ENCODE results near the gene PLCD3.
"Not testable (repeated sequence)": the region's sequence is repeated elsewhere in the genome, so short reads cannot be mapped to it uniquely, and the experiment has no call there.

PLCD3 gene

DNA sequence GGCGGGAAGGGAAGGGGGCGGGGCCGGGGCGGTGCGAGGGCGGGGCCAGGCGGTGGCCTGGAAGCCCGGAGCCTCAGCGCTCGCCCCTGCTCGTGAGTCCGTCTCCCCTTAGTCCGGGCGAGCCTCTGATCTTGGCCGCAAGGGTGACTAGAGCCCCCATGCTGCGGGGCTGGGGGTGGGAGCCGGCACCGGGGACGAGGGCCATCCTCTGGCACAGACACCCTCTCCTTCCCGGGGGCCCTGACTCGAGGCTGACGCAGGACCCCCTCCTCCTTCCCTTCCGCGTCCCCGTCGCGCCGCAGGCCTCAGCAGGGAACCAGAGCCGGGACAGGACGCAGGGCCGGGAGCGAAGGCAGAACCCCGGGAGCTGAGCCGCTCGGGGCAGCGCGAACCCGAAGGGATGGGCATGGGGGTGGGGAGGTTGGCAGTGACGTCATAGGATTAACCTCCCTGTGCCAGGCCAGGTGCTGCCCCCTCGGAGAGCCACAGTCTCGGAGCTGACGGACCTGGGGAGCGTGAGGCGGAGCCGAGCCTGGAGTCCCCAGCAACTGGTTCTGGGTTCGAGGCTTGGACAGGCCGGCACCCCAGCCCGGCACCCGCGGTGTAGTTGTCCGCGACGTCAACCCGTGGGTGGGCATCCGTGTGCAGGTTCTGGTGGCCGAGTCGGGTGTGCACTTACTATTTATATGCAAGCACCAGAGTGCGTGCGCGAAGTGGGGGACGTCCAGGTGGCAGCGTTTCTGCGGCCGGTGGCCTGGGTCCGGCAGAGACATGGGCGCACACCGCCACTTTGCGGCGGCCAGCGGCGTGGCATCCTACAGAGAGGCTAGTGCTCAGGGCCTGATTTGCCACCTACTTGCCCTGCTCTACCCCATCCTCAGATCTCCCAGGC is 503 bp upstream of the PLCD3 start:
- peak; percentile 85 for DNase-seq (ENCODE audit: low spot score)

- DNase-seq (ENCODE audit: low spot score), result no peak
Observed at GRCh38 chr17:45131616-45132319, 547 bp downstream of the PLCD3 start.

DNA sequence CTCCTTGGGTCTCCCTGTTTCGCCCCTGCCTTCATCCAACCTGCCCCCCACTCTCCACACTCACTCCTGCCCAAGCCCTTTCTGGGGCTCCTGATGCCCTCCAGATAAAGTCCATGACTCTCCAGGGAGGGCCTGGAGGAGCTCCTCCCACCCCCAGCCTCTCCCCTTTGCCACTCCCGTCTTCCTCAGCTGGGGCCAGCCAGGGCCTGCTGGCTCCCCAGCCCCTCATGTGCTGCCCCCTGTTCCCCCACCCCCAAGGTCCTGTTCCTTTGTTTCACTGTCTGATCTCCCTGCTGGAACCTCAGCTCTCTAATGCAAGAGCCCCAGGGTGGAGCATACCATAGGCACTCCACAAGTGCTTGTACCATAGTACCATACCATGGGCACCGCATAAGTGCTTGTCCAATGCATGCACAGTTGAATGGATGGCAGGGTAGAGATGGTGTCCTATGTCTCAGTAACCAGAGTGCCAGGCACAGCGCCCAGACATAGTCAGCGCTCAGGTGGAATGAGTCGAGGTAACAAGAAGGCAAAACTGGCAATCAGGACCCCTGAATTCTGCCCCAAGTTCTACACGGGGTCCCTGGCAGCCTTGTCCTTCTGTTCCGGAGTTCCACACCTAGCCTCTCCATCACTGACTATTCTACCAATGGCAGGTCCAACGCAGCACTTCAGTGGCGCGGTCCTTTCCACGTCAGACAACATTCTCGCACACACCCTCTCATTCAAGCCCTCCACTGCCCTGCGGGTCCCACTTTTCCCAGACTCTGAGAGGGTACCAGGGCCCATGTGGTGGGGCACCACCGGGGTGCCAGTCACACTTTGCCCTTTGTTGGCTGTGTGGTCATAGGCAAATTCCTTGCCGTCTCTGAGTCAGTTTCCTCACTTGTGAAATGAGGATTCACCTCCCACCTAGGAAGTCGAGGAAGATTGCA is 1.4 kb downstream of the PLCD3 start:
- no peak for DNase-seq (ENCODE audit: low spot score)

DNA sequence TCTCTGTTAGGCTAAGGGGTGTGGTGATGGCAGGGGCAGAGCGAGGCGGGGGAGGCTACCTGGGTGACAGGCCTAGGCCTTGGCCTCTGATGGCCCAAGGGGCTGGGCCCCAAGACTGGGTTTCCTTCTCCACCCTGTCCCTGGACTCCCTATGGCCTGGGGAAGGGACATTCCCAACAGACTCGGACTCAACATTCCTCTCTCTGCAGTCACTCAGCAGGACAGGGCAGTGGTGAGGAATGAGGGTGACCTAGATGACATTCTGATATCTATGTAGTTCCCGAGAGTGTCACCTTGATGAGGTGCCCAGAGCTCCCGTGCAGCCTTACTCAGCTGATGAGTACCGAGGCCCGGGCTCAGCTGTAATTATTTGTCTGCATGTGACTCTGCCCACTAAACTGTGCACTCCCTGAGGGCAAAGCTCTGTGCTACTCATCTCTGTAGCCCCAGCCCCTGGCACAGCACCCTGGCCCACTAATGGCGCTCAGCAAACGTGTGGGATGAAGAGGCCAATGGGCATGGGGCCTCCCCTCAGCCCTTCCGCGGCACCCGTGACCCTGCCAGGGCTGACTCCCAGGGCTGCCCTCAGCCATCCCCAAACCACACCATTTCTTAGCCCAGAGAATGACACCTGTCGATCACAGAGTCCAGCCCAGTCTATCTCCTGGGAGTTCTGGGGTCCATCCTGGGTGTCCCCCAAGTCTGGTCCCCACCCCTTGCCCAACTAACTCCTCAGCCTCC is 2.2 kb downstream of the PLCD3 start:
- DNase-seq (ENCODE audit: low spot score), result no peak

- no peak for DNase-seq (ENCODE audit: low spot score)
Observed at GRCh38 chr17:45129426-45129939, 2.8 kb downstream of the PLCD3 start.

DNA sequence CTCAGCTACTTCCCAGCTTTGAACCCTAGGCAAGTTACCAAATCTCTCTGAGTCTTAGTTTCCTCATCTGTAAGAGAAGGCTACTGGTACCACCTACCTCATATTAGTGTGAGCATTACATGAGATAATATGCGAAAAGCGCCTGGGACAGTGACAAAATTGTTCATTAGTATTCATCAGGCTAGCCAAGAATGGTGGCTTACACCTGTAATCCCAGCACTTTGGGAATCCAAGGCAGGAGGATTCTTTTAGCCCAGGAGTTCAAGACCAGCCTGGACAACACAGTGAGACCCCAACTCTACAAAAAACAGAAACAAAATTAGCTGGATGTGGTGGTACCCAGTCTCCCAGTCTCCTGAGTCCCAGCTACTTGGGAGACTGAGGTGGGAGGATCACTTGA is 3.3 kb downstream of the PLCD3 start:
- no peak for DNase-seq (ENCODE audit: low spot score)

DNA sequence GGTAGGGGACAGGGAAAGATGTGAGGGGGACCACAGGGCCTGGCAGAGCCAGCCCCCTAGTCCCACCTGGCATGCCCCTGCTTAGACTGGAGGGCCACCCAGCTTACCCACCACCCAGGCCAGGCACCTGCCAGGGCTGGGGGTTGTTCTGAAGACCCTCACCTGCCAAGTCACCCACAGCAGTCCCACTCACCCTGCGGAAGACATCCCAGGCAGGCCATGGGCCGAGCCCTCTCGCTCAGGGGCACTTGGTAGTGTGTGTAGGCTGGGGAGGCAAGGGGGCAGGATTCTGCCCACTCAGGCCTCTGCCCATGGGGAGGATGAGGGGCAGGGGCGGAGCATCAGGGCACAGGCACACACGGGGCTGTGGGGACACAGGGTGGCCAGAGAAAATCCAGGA is 4.0 kb downstream of the PLCD3 start:
- DNase-seq (ENCODE audit: low spot score), result no peak

DNA sequence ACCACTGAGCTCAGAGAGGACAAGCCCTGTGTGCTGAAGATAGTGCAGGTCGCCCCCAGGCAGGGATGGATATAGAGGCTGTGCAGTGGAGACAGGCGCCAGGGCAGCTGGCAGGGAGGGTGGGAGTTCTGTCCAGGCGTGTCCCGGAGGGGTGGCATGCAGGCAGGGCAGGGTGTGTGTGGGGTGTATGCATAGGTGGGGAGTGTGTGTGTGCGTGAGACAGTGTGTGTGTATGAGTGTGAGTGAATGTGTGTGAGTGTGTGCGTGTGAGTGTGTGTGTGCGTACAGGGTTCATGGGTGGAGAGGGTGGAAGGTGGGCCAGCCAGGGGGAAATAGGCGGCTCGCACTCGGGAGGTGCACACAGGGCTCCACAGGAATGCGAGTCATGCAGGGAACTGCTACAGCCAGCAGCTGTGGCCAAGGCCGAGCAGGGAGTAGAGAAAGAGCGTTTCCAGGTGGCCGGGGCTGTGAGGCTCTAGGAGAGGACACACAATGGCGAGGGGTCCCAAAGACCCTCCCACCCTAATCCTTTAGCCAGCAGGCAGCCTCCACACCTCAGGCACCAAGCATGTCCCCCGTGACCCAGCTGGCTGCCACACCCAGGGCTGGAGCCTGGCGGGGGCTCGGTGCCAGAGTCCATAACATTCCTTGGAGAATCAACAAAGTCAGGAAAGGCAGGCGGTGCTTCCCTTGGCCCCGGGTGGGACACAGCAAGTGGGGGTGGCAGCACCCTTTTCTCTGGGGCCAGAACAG is 4.6 kb downstream of the PLCD3 start:
- DNase-seq (ENCODE audit: low spot score), result no peak

DNA sequence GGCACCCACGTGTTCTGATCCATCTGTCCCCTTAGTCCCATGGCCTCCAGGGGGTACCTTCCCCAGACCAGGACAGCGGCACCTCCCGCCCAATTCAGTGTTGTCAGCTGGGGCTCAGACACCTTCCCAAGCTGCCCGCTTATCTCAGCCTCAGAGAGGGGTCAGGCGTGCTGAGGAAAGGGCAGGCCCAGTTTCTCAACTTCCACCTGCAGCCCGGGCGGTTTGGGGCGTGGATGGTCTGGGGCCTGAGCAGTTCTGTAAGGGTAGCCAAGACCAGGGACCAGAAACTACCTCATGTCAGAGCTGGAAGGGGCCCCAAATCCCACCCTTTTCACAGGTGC is 5.1 kb downstream of the PLCD3 start:
- DNase-seq (ENCODE audit: low spot score), result no peak

- DNase-seq (ENCODE audit: low spot score), result no peak
Observed at GRCh38 chr17:45125509-45125908, 6.8 kb downstream of the PLCD3 start.

DNA sequence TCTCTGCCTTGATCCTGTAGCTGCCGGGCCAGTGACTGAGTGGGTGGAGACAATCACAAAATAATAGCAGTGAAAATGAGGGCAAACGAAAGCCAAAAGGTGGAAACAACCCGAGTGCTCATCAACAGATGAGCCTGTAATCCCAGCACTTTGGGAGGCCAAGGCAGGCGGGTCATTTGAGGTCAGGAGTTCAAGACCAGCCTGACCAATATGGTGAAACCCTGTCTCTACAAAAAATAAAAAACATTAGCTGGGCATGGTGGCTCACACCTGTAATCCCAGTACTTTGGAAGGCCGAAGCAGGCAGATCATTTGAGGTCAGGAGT is 7.6 kb downstream of the PLCD3 start:
- not testable (repeated sequence) for DNase-seq (ENCODE audit: low spot score)

GRCh38 chr17:45123930-45124796 is 8.2 kb downstream of the PLCD3 start:
- peak; percentile 89 for DNase-seq (ENCODE audit: low spot score)

GRCh38 chr17:45123076-45123770 is 9.1 kb downstream of the PLCD3 start:
- DNase-seq (ENCODE audit: low spot score), result no peak

DNA sequence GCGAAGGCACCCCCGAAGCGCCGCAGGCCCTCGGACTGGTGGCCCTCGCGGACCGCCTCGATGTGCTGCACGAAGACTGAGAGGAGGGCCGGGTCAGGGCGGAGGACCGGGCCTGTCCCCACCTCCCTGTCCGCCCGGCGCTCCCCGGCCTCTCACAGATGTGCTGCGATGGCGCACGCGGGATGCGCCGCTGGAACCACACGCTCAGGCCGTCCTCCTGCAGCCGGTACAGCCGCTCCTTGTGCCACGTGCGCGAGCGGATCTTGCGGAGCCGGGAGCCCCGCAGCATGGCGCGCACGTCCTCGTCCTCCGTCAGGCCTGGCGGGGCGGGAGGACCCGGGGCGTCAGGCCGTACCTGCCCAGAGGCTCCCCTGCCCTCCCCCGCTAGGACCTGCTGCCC is 11.3 kb downstream of the PLCD3 start:
- no peak for DNase-seq (ENCODE audit: low spot score)

DNA sequence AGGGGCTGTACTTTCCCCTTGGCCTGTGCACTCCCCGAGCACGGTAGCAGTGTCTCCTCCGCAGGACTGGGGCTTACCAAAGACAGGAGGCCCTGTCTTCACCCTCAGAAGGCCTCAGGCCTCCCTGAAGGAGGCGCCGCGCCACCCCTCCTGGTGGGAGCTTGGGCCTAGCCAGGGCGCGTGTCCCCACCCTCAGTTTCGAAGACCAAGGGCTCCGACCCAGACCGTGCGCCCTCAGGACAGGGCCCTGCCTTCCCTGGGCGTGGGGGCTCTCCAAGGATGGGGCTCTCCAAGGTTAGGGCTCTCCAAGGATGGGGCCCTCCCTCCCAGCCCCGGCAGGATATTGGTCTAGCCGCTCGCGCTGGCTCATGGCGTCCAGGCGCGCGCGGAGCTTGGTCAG is 11.8 kb downstream of the PLCD3 start:
- DNase-seq (ENCODE audit: low spot score), result no peak

GRCh38 chr17:45119964-45120363 is 12.4 kb downstream of the PLCD3 start:
- no peak for DNase-seq (ENCODE audit: low spot score)

GRCh38 chr17:45118691-45119090 is 13.6 kb downstream of the PLCD3 start:
- DNase-seq (ENCODE audit: low spot score), result no peak

DNA sequence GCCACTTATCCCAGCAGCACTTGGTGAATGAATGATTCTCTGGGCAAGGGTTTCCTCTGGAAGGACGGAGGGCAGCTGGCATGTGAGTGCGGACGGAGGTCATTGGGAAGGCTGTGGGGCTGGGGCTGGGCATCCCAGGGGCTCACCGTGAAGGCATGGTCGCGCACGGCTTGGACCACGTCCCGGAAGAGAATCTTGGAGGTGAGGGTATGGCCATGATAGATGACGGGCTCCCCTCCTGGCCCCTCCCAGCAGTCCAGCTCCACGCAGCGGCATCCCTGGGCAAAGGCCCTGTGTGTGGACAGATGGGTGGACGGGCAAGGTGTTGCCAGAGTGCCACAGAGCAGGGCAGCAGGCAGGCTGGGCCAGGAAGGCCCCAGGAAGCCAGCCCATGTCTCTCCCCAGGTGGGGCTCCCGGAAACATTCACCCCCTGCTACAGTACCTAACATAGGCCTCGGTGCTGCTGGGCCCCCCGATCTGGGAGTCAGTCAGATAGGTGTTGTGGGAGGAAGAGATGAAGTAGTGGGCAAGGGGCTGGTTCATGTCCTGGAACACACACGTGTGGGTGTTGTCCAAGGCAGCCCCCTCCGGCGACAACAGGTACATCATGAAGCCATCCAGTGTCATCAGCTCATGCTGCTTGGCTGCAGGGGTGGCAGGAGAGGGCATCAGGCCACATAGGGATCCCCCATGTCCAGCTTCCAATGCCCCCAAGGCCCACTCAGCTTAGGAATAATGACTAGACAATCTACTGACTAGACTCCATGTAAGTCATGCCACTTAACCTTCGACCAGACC is 14.3 kb downstream of the PLCD3 start:
- DNase-seq (ENCODE audit: low spot score), result no peak

- no peak for DNase-seq (ENCODE audit: low spot score)
Observed at GRCh38 chr17:45117334-45117733, 15.0 kb downstream of the PLCD3 start.

Data from kidney capillary endothelial cell (primary cell).